H1 (cell line): Measurements from ENCODE around the gene TEX26. TPM values are rescaled to one million over a fixed set of nuclear protein-coding genes. Genes with fewer than 3 reads are reported as not detected.

Experiments
- CTCF ChIA-PET: fragments of 300-600 bp; sonication (Branson Sonifier 250); formaldehyde crosslinking; loops from one replicate; lab custom pipeline; 2021; ENCODE audit not compliant: partially characterized antibody; lab: Charles Lee
- POLR2A ChIA-PET: fragments of 300-600 bp; sonication (Branson Sonifier 250); formaldehyde crosslinking; loops from one replicate; lab custom pipeline; 2021; ENCODE audit warnings: inconsistent platforms; ENCODE audit not compliant: partially characterized antibody; lab: Charles Lee
- DNase-seq, 2 experiments: peaks; one replicate each; pipeline versions ENCODE4 v3.0.0 to v3.0.0-alpha.2; 2010 to 2022; ENCODE audit warnings: low spot score in 2 of 2, low read depth in 1 of 2, mixed read lengths in 1 of 2
- FAIRE-seq: peaks from 2 replicates; lab custom pipeline; 2011; peaks lifted over from hg19 to GRCh38; lab: Jason Lieb, UNC
- H2AFZ ChIP-seq: 2 replicates; pipeline ENCODE4 v1.8.1; 2012; ENCODE audit warnings: low read length, inconsistent platforms
- H2AK5ac ChIP-seq: 2 replicates; pipeline ENCODE4 v1.6.1; 2013; ENCODE audit warnings: low read depth, low read length
- H2BK120ac ChIP-seq: replicated peaks from 2 replicates; pipeline ENCODE3; 2013; ENCODE audit warnings: low read depth, low read length, inconsistent platforms
- H2BK12ac ChIP-seq: 2 replicates; pipeline ENCODE4 v1.6.1; 2013; ENCODE audit warnings: low read depth, low read length
- H2BK15ac ChIP-seq: 2 replicates; pipeline ENCODE4 v1.6.1; 2013; ENCODE audit warnings: low read length
- H2BK20ac ChIP-seq: 2 replicates; pipeline ENCODE4 v1.6.1; 2013; ENCODE audit warnings: low read length
- H2BK5ac ChIP-seq: 2 replicates; pipeline ENCODE4 v1.6.1; 2013; ENCODE audit warnings: low read depth, low read length
- H3K14ac ChIP-seq: 2 replicates; pipeline ENCODE4 v1.6.1; 2013; ENCODE audit warnings: inconsistent platforms; ENCODE audit not compliant: insufficient read length
- H3K18ac ChIP-seq: 2 replicates; pipeline ENCODE4 v1.6.1; 2013; ENCODE audit warnings: low read length; ENCODE audit errors: extremely low read depth
- H3K23ac ChIP-seq: 2 replicates; pipeline ENCODE4 v1.6.1; 2013; ENCODE audit warnings: inconsistent platforms; ENCODE audit not compliant: insufficient read length
- H3K23me2 ChIP-seq: 2 replicates; pipeline ENCODE4 v1.6.1; 2013; ENCODE audit warnings: low read depth, low read length
- H3K27ac ChIP-seq: 2 replicates; pipeline ENCODE4 v1.6.1; 2011; ENCODE audit warnings: low read depth, low read length, inconsistent platforms
- H3K27me3 ChIP-seq, 4 experiments: replicated peaks in 1 of 4; 1 replicate in 1 of 4; 2 replicates in 3 of 4; pipeline versions ENCODE4 v1.6.1 to v1.8.1; 2011 to 2013; ENCODE audit warnings: low read length in 3 of 4, mild to moderate bottlenecking in 3 of 4, inconsistent platforms in 2 of 4, mixed read lengths in 2 of 4, moderate library complexity in 1 of 4; ENCODE audit not compliant: control insufficient read depth in 3 of 4, insufficient read depth in 3 of 4; ENCODE audit errors: extremely low read depth in 1 of 4
- H3K36me3 ChIP-seq, 4 experiments: 2 replicates each; pipeline versions ENCODE4 v1.6.1 to v1.8.1; 2011 to 2013; ENCODE audit warnings: mild to moderate bottlenecking in 4 of 4, low read length in 3 of 4, moderate library complexity in 2 of 4, control low read depth in 1 of 4, inconsistent platforms in 1 of 4; ENCODE audit not compliant: insufficient read depth in 4 of 4, control insufficient read depth in 2 of 4
- H3K4ac ChIP-seq: replicated peaks from 2 replicates; pipeline ENCODE3; 2013; ENCODE audit warnings: low read length, low read depth, mixed read lengths, inconsistent platforms; ENCODE audit not compliant: insufficient read length
- H3K4me1 ChIP-seq, 4 experiments: replicated peaks in 1 of 4; 1 replicate in 1 of 4; 2 replicates in 3 of 4; pipeline versions ENCODE4 v1.6.1 to v1.8.1; 2011 to 2013; ENCODE audit warnings: low read length in 3 of 4, inconsistent platforms in 2 of 4, mixed read lengths in 1 of 4; ENCODE audit not compliant: insufficient read depth in 4 of 4, control insufficient read depth in 3 of 4
- H3K4me2 ChIP-seq, 2 experiments: 2 replicates each; pipeline versions ENCODE4 v1.6.1 to v1.8.1; 2011 to 2013; ENCODE audit warnings: low read depth in 2 of 2, low read length in 2 of 2, control low read depth in 1 of 2, inconsistent platforms in 1 of 2, mild to moderate bottlenecking in 1 of 2; ENCODE audit not compliant: insufficient read depth in 1 of 2
- H3K4me3 ChIP-seq, 4 experiments: fragments of 200-600, 300-600 bp in 1 of 4; sonication (generic), shearing (Covaris generic), sonication (Bioruptor Twin) in 1 of 4; 2 replicates each; pipeline versions ENCODE4 v1.5.1 to v1.8.1; 2011 to 2016; ENCODE audit warnings: low read length in 4 of 4, low read depth in 3 of 4, control low read depth in 2 of 4, inconsistent platforms in 2 of 4, mild to moderate bottlenecking in 2 of 4, mixed read lengths in 1 of 4, moderate library complexity in 1 of 4; ENCODE audit not compliant: insufficient read depth in 2 of 4; ENCODE audit errors: extremely low read depth in 1 of 4
- H3K56ac ChIP-seq: replicated peaks from 2 replicates; pipeline ENCODE3; 2013; ENCODE audit warnings: low read depth, mild to moderate bottlenecking, mixed read lengths, low read length, inconsistent platforms; ENCODE audit not compliant: insufficient read length
- H3K79me1 ChIP-seq: 2 replicates; pipeline ENCODE4 v1.6.1; 2013; ENCODE audit warnings: low read depth, low read length, control low read depth
- H3K79me2 ChIP-seq, 2 experiments: 2 replicates each; pipeline versions ENCODE4 v1.6.1 to v1.8.1; 2012 to 2013; ENCODE audit warnings: low read length in 2 of 2, mild to moderate bottlenecking in 2 of 2, inconsistent platforms in 1 of 2; ENCODE audit not compliant: insufficient read depth in 2 of 2, control insufficient read depth in 1 of 2
- H3K9ac ChIP-seq, 4 experiments: replicated peaks in 1 of 4; 1 replicate in 1 of 4; 2 replicates in 3 of 4; pipeline versions ENCODE4 v1.6.1 to v1.8.1; 2011 to 2013; ENCODE audit warnings: low read depth in 3 of 4, low read length in 3 of 4, control low read depth in 2 of 4, mild to moderate bottlenecking in 2 of 4, moderate library complexity in 2 of 4, inconsistent platforms in 1 of 4; ENCODE audit errors: extremely low read depth in 1 of 4
- H3K9me3 ChIP-seq, 2 experiments: 2 replicates each; pipeline versions ENCODE4 v1.6.1 to v1.8.1; 2012 to 2013; ENCODE audit warnings: mild to moderate bottlenecking in 2 of 2, moderate library complexity in 2 of 2, control low read depth in 1 of 2, inconsistent platforms in 1 of 2, low read depth in 1 of 2, low read length in 1 of 2, mixed read lengths in 1 of 2; ENCODE audit not compliant: insufficient read depth in 2 of 2
- H4K20me1 ChIP-seq, 2 experiments: replicated peaks in 1 of 2; 2 replicates each; pipeline versions ENCODE3 to v1.8.1; 2011 to 2013; ENCODE audit warnings: inconsistent platforms in 2 of 2, low read length in 2 of 2, mild to moderate bottlenecking in 1 of 2; ENCODE audit not compliant: insufficient read depth in 2 of 2, control insufficient read depth in 1 of 2
- H4K5ac ChIP-seq: 2 replicates; pipeline ENCODE4 v1.6.1; 2013; ENCODE audit warnings: low read length, low read depth, mixed read lengths, inconsistent platforms; ENCODE audit not compliant: insufficient read length
- H4K8ac ChIP-seq: 2 replicates; pipeline ENCODE4 v1.8.0; 2013; ENCODE audit warnings: mild to moderate bottlenecking, moderate library complexity, low read length, inconsistent platforms; ENCODE audit not compliant: insufficient read depth; ENCODE audit errors: extremely low read depth
- H4K91ac ChIP-seq: replicated peaks from 2 replicates; pipeline ENCODE3; 2013; ENCODE audit warnings: low read length, mixed read lengths, inconsistent platforms; ENCODE audit not compliant: insufficient read length
- EGR1 ChIP-seq: IDR thresholded peaks from 2 replicates; pipeline ENCODE4 v1.6.1; 2011; ENCODE audit warnings: low read depth, low read length, borderline replicate concordance
- SRF ChIP-seq: IDR thresholded peaks from 2 replicates; pipeline ENCODE4 v1.6.1; 2011; ENCODE audit warnings: mild to moderate bottlenecking, low read depth, low read length, moderate library complexity
- WGBS, 2 experiments: shearing (Covaris generic) in 1 of 2; methylation state at CpG; one replicate each; pipeline versions ENCODE4 v1.1.6 to v1.1.7; 2013 to 2015; ENCODE audit warnings: low lambda C conversion rate in 2 of 2, mixed read lengths in 2 of 2, inconsistent platforms in 1 of 2, low coverage in 1 of 2, missing lambda C conversion rate in 1 of 2; ENCODE audit not compliant: insufficient replicate concordance in 2 of 2, insufficient coverage in 1 of 2, insufficient read length in 1 of 2; ENCODE audit errors: extremely low coverage in 1 of 2, missing lambda C conversion rate in 1 of 2; 5-methylcytosine and 5-hydroxymethylcytosine counted together
- polyA plus RNA-seq, 7 experiments: library from polyadenylated mRNA; depleted of rRNA in 3 of 7; stranded (reverse) in 5 of 7; unstranded in 2 of 7; fragments of >200 nt in 5 of 7; fragments of 200-250 nt in 2 of 7; gene quantifications; 1 replicate in 5 of 7; 2 replicates in 1 of 7; 4 replicates in 1 of 7; pipeline versions ENCODE4 v1.2.1 to v1.2.3, GENCODE V29; 2011 to 2013; ENCODE audit warnings: missing spikeins in 2 of 7, mixed read lengths in 2 of 7
- total RNA-seq: library from RNA; stranded (reverse); fragmentation: NEBNext Ultra II Directional; extraction: Animal tissue kit (Norgen Biotek cat#: 25700); gene quantifications from 2 replicates; pipeline ENCODE4 v1.2.1, GENCODE V29; 2021

TEX26 gene
- total and polyA plus RNA-seq, 2 of the 8 experiments (the other 6 are each of a cell fraction or from before 2014, with no cell fraction given) = not detected

DNA sequence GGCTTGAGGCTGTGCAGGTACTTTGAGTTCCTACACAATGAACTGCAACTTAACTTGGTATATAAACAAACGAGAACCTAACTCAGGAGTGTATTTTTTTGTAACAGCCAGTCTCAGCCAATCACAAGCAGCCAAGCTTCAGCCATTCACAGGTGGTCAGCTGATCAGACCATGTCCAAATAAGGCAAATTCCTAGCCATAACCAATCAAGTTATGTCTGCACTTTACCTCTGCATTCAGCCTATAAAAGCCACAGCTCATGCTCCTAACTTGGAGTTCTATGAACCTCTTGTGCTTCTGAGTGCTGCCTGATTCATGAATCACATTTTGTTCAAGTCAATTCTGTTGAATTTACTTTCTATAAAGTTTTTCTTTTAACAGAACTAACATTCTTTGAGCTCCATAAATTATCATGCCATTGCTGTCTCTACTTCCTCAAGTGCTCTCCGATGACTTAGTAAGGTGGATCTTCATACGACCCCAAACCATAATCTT, 43.2 kb upstream of the TEX26 start:
- WGBS, 2 experiments = 92% methylated on average over 3 of the region's 3 CpGs; no CpG with 5 or more reads in 1 of the 2 experiments
- no peak for DNase-seq

More for the DNA sequence above, 43.2 kb upstream of the TEX26 start:
- H4K8ac ChIP-seq = no peak overlapping the region
- no peaks in the 10 kb centered on the region for H3K23me2 ChIP-seq
- H3K27me3 ChIP-seq = no peaks in the 10 kb centered on the region
- no peak overlapping the region for H2BK15ac ChIP-seq
- no peak overlapping the region for H2AK5ac ChIP-seq
- H3K4me1 ChIP-seq = peaks cover 0 to 4% (median 0%) of the 10 kb centered on the region in 4 experiments; a peak in 2 of 7 replicates
- no peak overlapping the region for H3K23ac ChIP-seq
- H3K4me2 ChIP-seq = no peak overlapping the region
- FAIRE-seq = no peak
- no peak overlapping the region for H2BK20ac ChIP-seq
- POLR2A ChIA-PET = no interaction called here
- no peaks in the 10 kb centered on the region for H3K79me1 ChIP-seq
- H3K9me3 ChIP-seq = no peaks in the 10 kb centered on the region
- no peaks in the 10 kb centered on the region for H3K79me2 ChIP-seq
- no peak overlapping the region for H3K9ac ChIP-seq
- no peak overlapping the region for H4K91ac ChIP-seq
- no peaks in the 10 kb centered on the region for H4K20me1 ChIP-seq
- H3K14ac ChIP-seq = no peak overlapping the region
- H2BK120ac ChIP-seq = no peak overlapping the region
- H2BK5ac ChIP-seq = no peak overlapping the region
- H3K56ac ChIP-seq = no peak overlapping the region
- TF ChIP-seq EGR1 (no peak), SRF (0 out of 2 replicates have a peak, but pooled peaks have one; percentile 29)
- no peak overlapping the region for H3K18ac ChIP-seq
- H2BK12ac ChIP-seq = no peak overlapping the region
- H3K36me3 ChIP-seq = peaks cover 0 to 2% (median 0%) of the 10 kb centered on the region in 4 experiments; a peak in 2 of 8 replicates
- no peak overlapping the region for H3K4me3 ChIP-seq
- CTCF ChIA-PET = interaction anchor here (0.8 kb wide), 1 partner anchor 154 kb away, joined by 3 read pairs; no protein-coding TSS in a partner anchor
- H3K4ac ChIP-seq = no peak overlapping the region
- no peak overlapping the region for H3K27ac ChIP-seq
- H4K5ac ChIP-seq = no peak overlapping the region
- H2AFZ ChIP-seq = no peak overlapping the region
